Measurements from ENCODE around the gene CRISP3.
"Not testable (repeated sequence)": the region's sequence is repeated elsewhere in the genome, so short reads cannot be mapped to it uniquely, and the experiment has no call there.

CRISP3 gene

DNA sequence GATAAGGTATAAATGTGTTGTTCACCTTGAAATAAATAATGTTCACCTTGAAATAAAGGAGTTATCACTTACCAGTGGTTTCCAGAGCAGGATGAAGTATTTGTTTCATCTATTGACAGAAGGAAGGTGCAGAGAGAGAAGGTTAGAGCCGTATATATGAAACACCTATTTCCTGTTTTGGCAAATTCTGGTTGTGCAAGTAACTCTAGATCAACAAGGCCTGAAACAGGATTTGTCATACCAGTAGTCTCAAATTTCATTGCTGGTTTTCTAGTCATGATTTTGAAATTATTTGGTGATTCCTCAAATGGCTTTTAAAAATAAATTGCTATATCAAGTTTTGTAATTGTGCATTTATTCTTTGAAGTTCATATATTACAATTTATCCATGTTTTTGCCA lies at the start of gene CRISP3:
Gene CRISP3, minus strand, starts transcription at position 130 of the 400 bp plus-strand sequence. Its CDS starts 21 bp downstream, at position 109.
- DNase-seq, result no peak

- DNase-seq, result no peak
These were observed 46.2 kb upstream of the CRISP3 start for GRCh38 chr6:49790341-49790740.

DNA sequence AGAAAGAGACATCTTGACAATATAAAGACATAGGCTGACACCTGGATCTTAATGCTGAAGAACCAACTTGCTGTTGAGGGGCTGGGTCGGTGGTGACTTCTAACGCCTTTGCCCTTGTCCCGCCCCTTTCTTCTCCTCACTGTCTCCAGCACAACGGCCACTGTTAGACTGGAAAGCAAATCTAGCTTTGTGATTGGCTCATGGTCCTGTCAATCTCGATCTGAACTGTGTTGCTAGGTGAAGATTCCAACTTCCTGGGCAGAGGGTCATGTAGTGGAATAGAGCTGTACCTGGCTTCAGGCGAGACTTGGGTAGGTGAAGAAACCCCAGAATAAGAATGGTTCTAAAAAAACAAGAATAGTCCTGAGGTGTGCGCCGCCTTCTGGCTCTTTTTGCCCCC lies 43.0 kb upstream of the CRISP3 start, which contains the start of gene PGK2:
Gene PGK2, minus strand, starts transcription at position 110 of the 400 bp plus-strand sequence. Its CDS starts 98 bp downstream, at position 12.
- DNase-seq, result no peak

DNA sequence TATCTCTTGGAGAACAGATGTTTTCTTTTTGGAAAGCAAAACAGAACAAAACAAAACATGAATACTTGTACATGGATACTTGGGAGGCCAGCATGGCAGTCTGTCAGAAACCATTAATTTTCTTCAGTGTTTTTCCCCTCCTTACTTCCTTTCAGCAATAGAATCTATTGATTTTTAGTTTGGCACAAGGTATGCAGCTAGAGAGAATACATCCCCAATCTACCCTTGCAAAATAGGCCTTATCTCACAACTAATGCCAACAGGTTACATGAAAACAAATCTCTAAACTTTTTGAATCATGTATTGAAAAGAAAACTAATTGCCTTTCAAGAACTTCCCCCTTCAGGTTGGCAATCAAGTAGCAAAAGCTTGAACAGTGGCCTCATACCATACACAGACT lies 40.1 kb upstream of the CRISP3 start:
- DNase-seq, result no peak

DNA sequence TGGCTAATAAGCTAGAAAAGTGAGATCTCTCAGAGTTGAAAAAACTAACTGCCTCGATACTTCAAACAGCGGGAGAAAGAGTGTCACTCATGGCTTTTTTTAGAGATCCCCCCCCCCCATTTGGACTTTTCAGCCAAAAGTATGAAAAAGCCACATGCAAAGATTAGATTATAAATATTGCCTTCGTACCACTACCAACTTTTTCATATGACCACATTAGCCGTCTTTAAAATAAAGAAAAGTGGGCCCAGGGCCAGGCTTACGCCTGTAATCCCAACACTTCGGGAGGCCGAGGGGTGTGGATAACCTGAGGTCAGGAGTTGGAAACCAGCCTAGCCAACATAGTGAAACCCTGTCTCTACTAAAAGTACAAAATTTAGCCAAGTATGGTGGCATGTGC lies 38.5 kb upstream of the CRISP3 start:
- DNase-seq, result no peak

DNA sequence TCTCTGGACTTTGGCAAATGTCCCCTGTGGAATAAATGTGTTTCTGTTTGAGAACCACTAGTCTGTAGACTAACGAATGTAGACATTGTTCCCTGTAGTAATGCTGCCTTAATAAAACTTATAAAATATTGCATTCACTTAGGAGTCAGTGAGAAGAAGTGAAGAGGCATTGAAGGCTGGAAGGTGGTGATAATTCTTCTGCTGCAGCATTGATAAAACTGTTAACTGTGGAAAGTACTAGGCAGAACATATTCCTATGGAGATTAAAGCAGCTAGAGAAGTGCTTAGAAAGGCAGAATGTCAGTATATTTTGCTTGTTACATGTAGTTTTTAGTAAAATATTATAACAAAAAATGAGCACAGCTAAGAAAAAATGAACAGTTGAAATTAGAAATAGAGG lies 38.1 kb upstream of the CRISP3 start:
- DNase-seq, result no peak

GRCh38 chr6:49776444-49776843 lies 32.3 kb upstream of the CRISP3 start:
- DNase-seq, result no peak

GRCh38 chr6:49775043-49775442 lies 30.9 kb upstream of the CRISP3 start:
- DNase-seq, result no peak

DNA sequence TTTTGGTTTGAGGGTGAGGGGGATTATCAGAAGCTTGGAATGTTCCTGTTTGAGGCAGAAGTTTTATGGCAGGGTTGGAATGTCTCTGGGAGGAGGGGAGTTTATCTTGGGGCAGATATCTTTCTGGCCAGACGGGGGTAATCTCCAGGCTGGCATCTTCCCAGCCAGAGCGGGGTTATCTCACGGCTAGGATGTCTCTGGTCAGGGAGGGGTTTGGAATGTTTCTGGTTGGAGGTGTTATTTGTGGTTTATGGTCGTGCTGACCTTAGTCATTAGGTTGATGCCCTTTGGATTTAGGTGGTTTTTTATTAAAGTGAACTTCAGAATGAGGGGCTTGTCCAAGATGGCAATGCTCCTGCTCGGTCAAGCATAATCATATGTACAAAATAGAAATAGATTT lies 28.1 kb upstream of the CRISP3 start:
- no peak for DNase-seq

GRCh38 chr6:49766762-49767161 lies 22.6 kb upstream of the CRISP3 start:
- no peak for DNase-seq

DNA sequence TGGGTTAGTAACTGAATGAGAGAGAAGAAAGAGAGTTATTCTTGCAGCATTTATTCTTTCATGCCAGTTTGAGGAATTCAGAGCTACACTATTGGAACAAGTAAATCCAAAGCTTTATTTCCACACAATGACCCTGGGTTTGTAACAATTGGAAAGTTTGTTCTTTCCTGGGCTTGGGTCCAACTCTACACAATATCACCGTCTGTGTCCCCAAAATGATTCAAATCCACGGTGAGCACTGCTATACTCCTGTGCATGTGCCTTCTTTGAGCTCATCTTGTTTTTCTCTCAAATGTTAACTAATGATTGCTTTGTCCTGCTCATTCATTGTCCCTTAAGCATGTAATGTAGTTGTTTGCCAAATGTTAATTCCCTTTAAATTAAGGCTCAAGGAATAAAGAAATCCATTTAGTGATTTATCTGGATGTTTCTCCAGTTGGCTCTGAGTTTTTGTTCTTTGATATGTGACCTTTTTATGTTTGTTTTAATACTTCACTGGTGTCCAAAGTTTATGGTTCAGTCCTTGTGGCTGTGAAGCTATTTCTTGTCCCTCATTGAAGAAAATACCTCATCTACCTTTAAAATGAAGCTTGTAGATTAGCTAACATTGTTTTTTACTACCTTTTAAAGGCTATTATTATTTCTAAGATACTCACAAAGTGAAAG lies 20.5 kb upstream of the CRISP3 start:
- no peak for DNase-seq

GRCh38 chr6:49743429-49743828 lies 759 bp downstream of the CRISP3 start:
- no peak for DNase-seq

- DNase-seq, result no peak
These were observed 4.8 kb downstream of the CRISP3 start for GRCh38 chr6:49739423-49739822.

- DNase-seq, result no peak
These were observed 8.1 kb downstream of the CRISP3 start for GRCh38 chr6:49736017-49736508.

GRCh38 chr6:49733680-49734079 lies 10.5 kb downstream of the CRISP3 start:
- DNase-seq, result no peak

DNA sequence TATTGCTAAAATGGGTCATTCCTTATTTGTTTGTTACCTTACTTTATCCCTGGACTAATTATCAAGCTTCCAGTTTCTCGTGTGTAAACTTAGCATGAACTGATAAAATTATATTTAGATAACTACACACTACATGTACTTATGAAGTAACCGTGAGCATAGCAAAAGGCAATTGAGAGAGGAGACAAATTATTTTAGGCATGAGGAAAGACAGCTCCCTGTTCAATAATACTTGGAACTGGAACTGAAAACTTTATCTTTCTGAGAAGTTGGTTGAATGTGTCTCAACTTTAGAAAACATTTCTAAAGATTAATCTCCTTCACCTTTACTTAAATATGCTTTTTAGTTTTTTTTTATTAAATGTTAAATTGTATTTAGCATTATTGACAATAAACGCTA lies 11.4 kb downstream of the CRISP3 start:
- DNase-seq, result no peak

DNA sequence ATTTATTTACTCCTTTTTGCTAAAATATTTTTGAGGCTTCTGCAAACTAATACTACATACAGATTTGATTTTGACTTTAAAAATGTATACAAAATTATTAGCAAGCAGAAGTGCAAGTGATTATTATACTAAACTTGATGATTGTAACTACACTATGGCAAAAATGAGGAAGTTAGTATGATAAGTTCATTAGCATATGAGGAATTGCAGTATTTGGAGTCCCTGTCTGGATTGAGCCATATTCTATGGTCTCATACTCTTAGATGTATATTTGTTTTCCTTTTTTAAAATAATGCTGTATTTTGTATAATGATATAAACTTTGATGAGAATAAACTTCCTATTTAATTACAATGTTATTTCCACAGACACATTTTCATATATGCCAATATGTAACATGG lies 13.9 kb downstream of the CRISP3 start:
- DNase-seq, result no peak

DNA sequence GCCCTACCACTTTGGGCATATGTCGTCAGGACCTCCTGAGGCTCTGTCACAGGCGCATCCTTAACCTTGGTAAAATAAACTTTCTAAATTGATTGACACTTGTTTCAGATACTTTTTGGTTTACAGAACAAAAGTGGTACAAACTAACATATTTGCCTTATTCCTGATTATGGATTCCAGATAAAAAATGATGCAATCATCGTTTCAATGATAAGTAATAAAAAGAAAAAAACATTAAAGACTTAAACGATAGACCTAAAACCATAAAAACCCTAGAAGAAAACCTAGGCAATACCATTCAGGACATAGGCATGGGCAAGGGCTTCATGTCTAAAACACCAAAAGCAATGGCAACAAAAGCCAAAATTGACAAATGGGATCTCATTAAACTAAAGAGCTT lies 20.3 kb downstream of the CRISP3 start:
- DNase-seq, result not testable (repeated sequence)

- DNase-seq, result no peak
These were observed 22.9 kb downstream of the CRISP3 start for GRCh38 chr6:49721297-49721696.

DNA sequence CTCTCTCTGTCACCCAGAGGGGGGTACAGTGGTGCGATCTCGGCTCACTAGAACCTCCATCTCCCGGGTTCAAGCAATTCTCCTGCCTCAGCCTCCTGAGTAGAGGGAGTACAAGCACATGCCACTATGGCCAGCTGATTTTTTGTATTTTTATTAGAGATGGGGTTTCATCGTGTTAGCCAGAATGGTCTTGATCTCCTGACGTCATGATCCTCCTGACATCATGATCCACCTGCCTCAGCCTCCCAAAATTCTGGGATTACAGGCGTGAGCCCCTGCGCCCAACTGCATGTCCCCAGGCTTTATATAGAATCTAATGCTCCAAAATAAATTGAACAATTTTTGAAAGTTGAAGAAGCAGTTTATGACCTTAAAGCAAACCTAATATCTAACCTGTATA lies 23.8 kb downstream of the CRISP3 start:
- DNase-seq, result no peak

- no peak for DNase-seq
These were observed 30.8 kb downstream of the CRISP3 start, which contains the start of gene CRISP2 for GRCh38 chr6:49713346-49713745. CRISP2 (minus strand) TSS chr6:49713543; CDS start chr6:49709196, 4,347 bp downstream.

DNA sequence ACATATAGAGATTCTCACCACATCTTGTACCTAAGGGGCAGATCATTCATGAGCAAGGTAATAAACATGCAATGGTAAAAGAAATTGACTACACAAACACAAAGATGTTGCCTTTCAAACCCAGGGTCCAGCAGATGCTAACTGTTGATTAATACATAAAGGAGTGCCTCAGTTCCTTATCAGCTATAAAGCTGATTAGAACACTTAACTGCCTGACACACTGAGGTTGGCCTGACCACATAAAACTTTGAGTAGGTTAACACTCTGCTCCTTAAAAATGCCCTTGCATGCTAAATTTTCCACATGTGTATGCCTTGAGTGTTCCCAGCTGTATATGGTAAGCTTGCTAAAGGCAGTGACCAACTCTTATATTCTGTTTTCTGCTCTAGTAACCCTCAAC lies 45.7 kb downstream of the CRISP3 start:
- no peak for DNase-seq

DNA sequence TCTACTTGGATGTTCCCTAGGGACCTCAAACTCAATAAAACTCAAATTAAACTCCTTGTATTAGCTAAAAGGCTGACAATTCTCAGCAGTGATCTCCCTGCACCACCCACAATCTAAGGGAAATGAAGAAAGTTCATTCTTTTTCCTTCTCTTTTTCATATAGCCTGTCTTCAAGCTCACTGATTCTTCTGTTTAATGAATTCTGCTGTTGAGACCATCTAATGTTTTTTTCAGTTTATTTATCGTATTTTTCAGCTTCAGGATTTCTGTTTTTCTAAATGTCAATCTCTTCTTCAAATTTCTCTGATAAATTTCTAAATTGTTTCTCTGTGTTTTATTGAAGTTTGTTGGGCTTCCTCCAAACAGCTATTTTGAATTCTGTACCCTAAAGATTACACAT lies 50.7 kb downstream of the CRISP3 start:
- DNase-seq, result no peak

DNA sequence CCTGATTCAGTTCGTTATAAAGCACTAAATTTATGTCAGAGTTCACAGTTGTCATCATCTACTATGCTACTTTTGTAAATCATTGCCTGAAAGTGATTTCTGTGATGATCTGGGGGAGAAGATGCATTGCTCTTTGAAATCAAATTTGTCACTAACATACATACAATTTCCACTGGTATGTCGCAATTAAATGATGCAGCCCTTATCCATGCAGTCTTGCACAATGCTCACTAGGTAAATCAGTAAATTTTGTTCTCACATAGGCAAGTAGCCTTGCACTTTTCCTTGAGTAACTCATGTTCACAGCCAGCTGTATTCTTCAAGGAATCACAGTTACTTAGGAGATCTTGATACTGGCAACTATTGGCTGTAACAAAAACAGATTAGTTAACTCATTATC lies 51.7 kb downstream of the CRISP3 start:
- DNase-seq, result no peak

Data from NCI-H1694 treated with DMSO at 0.1 percent for 48 hours (cell line).